NCI-H526 (cell line): Measurements from ENCODE around the gene PURB.
"Not testable (repeated sequence)": the region's sequence is repeated elsewhere in the genome, so short reads cannot be mapped to it uniquely, and the experiment has no call there.

Experiments
- DNase-seq, 2 experiments: peaks; one replicate each; lab custom pipeline; 2025; lab: John Stamatoyannopoulos, UW

PURB gene

DNA sequence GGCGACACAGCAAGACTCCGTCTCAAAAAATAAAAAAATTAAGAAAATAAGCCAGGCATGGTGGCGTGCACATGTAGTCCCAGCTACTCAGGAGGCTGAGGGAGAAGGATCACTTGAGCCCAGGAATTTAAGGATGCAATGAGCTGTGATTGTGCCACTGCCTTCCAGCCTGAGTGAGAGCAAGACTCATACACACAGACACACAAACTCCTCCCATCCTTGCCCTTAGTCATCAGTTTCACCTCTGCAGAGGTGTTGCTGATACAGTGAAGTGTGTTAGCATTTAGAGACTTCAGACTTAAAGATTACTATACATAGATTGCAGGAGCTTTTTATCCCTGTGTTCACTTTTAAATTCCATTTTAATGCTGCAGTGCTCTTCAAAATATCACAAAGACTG lies 31.9 kb downstream of the PURB start:
- DNase-seq, result no peak

DNA sequence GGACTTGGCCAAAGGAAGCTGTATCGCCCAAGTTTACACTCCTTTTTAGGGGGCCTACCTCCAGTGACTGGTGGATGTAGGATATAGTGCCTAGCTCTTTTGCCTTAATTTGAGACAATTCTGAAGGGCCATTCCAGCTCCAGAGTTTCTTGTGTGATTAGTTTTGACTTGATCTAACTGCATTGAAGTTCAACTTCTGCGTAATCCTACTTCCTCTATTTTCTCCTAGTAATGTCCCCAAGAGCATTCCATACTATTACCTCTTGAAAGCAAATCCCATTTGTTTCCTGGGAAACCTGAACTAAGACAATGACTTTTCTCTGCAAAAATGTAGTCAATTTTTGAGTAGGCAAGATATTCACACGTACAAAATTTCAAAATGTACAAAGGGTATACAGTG lies 32.7 kb downstream of the PURB start:
- DNase-seq, result no peak

DNA sequence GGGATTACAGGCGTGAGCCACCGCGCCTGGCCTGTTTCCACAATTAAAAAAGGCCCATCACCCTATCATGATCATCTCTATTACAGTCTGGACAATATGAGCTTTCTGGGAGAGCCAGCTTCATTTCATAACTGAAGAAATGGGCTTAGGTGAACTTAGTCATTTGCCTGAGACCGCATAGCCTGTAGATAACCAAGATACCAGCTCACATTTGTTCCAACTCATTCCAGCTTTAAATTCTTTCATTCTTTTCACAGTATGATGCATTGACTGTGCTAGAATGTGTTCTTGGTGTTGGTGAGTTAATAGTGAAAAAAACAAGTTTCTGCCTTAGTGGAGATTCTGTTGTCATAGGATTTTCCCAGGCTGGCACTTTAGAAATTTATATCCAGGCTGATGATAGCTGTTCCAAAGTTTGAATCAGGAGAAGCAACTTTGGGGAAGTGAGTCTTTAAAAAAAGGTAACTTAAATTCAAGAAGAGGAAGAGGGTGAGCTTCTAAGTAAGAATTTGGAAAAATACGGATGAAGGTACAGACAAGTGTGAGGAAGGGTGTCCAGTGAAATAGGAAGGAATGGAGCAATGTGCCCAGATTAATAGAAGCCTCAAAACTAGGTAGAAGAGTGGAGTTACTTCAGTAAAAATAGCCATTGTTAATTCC lies 35.3 kb downstream of the PURB start:
- no peak for DNase-seq

DNA sequence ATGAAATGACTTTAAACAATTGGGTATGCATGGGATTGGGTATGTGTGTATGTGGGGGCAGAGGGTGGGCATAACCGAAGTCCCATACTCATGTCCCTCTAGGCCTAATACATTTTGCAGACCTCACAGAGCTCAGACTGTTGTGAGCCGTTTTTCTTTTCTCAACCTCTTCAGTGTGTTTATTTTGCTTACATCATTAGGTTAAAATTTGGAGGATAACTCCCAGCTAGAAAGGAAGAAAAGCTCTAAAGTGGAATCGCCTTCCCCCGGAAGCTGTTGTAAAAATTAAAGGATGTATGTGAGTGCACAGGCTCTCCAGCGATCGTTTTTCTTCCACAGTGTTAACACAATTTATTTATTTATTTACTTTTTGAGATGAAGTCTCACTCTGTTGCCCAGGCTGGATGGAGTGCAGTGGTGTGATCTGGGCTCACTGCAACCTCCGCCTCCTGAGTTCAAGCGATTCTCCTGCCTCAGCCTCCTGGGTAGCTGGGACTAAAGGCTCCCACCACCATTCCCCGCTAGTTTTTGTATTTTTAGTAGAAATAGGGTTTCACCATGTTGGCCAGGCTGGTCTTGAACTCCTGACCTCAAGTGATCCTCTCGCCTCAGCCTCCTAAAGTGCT lies 36.0 kb downstream of the PURB start:
- no peak for DNase-seq

DNA sequence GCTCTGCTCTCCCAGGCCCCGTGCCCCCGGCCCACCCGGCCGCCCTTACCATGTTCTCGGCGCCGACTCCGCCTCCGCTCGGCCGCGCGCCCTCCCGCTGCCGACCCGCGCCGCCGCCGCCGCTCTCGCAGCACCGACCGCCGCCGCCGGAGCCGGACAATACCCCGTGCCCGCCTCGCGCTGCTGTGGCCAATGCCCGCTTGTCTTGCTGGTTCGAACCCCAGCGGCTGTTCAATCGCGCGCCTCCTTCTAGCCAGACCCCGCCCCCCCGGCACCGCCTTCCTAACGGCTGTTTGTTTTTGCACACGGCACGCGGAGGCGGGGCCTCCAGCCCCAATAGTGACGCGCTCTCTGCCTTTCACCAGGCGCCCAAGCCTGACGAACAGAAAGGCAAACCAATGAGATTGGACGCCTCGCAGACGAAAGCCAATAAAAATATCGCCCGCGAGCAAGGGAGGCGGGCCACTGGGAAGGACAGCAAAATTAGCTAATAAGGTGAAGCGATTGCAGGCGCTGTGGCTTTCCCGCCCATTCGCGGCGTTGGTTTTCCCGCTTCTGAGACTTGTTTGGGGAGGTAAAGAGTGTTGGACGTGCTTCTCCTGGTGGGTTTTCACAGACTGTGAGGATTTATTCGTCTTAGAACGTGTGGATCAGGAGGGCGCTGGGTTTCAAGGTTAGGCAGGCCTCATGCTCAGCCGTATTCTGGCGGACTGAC lies 37.3 kb downstream of the PURB start, which contains the start of gene H2AZ2:
Gene H2AZ2 (minus strand): TSS at position 168 of the 715 bp plus-strand sequence. CDS start 116 bp downstream, at position 52.
- peak; percentile 99 to 100 for DNase-seq

DNA sequence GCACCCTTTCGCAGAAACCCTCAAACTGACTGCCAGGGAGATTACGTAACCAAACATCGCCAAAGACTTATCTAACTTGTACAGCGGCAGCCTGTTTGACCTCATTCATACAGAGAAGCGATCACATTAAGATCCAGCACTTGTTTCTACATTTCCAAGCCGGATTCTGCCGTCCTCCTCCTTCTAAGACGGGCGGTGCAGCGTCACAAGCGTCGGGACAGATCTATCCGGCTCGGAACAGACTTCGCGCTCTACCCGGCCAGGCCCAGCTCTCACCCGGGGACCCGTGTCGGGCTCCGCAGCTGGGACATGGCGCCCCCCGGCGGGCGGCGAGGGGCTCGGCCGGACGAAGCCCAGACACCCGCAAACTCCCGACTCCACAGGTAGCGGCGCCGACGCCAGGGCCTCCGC lies 37.8 kb downstream of the PURB start:
- DNase-seq, result peak; percentile 72 to 94

DNA sequence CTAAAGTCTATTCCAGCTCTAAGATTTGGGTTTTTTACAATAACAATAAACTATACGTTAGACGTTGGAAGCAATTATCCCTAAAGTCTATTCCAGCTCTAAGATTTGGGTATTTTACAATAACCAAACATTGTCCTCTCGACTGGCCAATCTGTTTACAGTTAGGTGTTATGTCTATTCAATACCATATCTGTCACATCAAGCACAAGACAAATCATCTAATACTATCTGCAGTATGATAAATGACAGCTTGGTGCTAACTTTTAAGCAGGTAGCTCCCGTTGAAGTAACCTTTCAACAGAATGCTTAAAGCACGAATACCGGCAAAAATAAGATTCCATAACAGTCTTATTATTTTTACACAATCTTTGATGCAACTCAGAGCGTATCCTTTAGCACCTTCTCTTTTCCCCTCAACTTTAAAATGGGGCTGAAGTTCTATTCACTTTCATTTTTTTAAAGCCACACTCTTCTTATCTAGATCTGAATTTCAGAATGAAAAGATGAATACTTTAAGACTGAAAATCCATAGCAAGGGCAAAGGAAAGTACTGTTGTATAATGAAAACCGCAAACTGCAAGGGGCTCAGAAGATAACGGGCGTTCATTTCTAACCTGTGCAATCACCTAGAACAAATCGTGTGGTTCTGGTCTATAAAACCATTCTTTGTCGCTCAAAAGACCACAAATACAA lies 38.4 kb downstream of the PURB start:
- peak in 1 of 2 experiments; percentile 16 for DNase-seq

DNA sequence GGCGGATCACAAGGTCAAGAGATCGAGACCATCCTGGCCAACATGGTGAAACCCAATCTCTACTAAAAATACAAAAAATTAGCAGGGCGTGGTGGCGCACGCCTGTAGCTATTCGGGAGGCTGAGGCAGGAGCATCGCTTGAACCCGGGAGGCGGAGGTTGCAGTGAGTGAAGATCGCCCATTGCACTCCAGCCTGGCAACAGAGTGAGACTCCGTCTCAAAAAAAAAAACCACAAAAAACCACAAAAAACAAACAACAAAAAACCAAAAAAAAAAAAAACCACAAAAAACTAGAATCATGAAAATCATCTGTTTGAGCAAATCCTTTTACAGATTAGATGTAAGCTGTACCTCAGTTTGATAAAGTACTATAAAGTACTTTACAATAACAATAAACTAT lies 38.9 kb downstream of the PURB start:
- DNase-seq, result not testable (repeated sequence)

DNA sequence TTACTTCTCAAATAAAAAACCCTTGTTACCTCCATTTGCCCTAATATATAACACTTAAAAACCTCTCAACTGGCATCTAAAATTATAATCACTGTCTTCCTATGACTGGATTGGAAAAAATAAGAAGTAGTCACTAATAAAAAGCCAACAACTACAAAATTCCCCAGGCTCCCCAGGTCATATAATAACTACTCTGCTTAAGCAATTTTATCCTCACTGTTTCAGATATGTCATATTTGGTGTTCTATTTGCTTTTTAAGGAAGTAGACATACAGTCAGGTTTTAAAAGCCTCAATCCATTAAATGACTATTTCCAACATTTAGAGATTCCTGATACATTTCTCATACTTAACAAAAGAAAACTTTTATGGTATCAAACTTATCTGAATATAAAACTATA lies 39.9 kb downstream of the PURB start:
- DNase-seq, result no peak

DNA sequence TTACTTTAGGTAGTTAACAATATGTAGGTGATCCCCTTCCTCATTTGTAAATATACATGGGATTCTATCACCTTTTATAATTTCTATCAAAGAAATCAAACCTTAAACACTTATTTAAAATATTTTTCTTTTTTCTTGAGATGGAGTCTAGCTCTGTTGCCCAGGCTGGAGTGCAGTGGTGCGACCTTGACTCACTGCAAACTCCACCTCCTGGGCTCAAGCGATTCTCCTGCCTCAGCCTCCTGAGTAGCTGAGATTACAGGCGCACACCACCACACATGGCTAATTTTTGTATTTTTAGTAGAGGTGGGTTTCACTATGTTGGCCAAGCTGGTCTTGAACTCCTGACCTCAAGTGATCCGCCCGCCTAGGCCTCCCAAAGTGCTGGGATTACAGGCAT lies 41.9 kb downstream of the PURB start:
- not testable (repeated sequence) for DNase-seq

DNA sequence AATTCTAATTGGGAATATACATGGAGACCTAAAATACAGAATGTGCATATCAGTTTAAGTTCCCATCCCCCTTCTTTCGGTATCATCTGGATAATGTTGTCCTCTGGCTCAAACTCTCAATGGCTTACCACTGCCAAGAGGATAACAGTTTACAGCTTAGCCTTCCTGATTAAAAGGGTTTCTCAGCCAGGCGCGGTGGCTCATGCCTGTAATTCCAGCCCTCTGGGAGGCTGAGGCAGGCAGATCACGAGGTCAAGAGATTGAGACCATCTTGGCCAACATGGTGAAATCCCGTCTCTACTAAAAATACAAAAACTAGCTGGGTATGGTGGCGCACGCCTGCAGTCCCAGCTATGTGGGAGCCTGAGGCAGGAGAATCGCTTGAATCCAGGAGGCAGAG lies 42.7 kb downstream of the PURB start:
- not testable (repeated sequence) for DNase-seq

DNA sequence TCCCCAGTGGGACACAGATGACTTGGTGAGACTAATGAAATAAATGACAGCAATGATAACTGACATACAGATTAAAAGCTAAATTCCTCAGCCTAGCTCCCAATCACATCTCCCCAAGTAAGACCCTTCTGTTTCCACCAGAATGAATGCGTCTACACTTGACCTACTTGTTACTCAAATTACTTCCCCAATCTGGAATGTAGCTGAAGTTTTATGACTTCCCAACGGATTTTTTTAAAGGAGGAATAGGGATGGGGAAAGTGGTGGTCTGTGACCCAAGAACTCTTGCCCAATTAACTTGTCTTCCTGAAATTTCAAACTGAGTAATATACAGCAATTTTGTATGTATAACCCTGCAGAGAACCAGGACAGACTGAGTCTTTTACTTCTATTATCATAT lies 46.6 kb downstream of the PURB start:
- no peak for DNase-seq

DNA sequence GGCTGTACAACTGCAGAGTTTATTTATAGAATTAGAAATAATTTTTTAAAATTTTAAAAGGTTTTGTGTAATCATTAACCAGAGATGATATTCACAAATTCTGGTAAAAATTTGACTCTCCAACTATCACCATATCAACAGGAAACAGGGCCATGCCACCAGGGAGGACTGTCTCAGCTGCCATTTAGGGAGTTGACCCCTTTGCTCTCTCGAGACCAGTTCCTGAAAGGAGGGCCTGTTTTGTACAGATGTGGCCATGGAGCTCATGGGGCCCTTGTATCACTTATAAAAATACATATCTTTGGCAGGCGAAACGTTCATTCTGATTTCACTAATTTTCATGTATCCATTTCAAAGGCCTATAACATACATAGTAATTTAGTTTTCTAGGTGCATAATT lies 57.8 kb downstream of the PURB start:
- no peak for DNase-seq
